HEK293 (cell line): ENCODE results near the gene WDR64.

ENCODE experiments used
- IKZF3 ChIP-seq: fragments of 450-650 bp; IDR thresholded peaks from 2 replicates; pipeline ENCODE4 v1.5.0; 2018; ENCODE audit warnings: missing biosample characterization, mild to moderate bottlenecking, missing genetic modification characterization, moderate library complexity
- KLF8 ChIP-seq: fragments of 450-650 bp; formaldehyde crosslinking; IDR thresholded peaks from 2 replicates; pipeline ENCODE4 v1.5.1; 2016; ENCODE audit warnings: missing biosample characterization, missing genetic modification characterization
- MZF1 ChIP-seq: fragments of 450-650 bp; formaldehyde crosslinking; IDR thresholded peaks from 2 replicates; pipeline ENCODE4 v1.5.1; 2017; ENCODE audit warnings: missing biosample characterization, missing genetic modification characterization, borderline replicate concordance
- OVOL3 ChIP-seq: fragments of 450-650 bp; formaldehyde crosslinking; IDR thresholded peaks from 2 replicates; pipeline ENCODE4 v1.5.1; 2016; ENCODE audit warnings: missing biosample characterization, missing genetic modification characterization
- YY1 ChIP-seq: fragments of 450-650 bp; formaldehyde crosslinking; IDR thresholded peaks from 2 replicates; pipeline ENCODE4 v1.5.1; 2018; ENCODE audit warnings: missing biosample characterization, missing genetic modification characterization
- ZNF350 ChIP-seq: fragments of 450-650 bp; formaldehyde crosslinking; IDR thresholded peaks from 2 replicates; pipeline ENCODE4 v1.5.0; 2017; ENCODE audit warnings: missing biosample characterization, mild to moderate bottlenecking, missing genetic modification characterization
- ZNF510 ChIP-seq: fragments of 450-650 bp; formaldehyde crosslinking; IDR thresholded peaks from 2 replicates; pipeline ENCODE4 v1.5.1; 2018; ENCODE audit warnings: mild to moderate bottlenecking, missing genetic modification characterization, missing biosample characterization; ENCODE audit not compliant: insufficient replicate concordance
- ZNF544 ChIP-seq: fragments of 450-650 bp; formaldehyde crosslinking; IDR thresholded peaks from 2 replicates; pipeline ENCODE4 v1.5.0; 2017; ENCODE audit warnings: missing biosample characterization, missing genetic modification characterization
- ZNF571 ChIP-seq: fragments of 450-650 bp; formaldehyde crosslinking; IDR thresholded peaks from 2 replicates; pipeline ENCODE4 v1.5.0; 2017; ENCODE audit warnings: missing biosample characterization, missing genetic modification characterization
- ZNF660 ChIP-seq: fragments of 450-650 bp; IDR thresholded peaks from 2 replicates; pipeline ENCODE4 v1.5.1; 2018; ENCODE audit warnings: missing biosample characterization, mild to moderate bottlenecking, missing genetic modification characterization
- ZNF664 ChIP-seq: fragments of 450-650 bp; formaldehyde crosslinking; IDR thresholded peaks from 2 replicates; pipeline ENCODE4 v1.5.1; 2016; ENCODE audit warnings: missing biosample characterization, missing genetic modification characterization
- TF ChIP-seq, protein P1 (sequence below): fragments of 450-650 bp; formaldehyde crosslinking; IDR thresholded peaks from 2 replicates; pipeline ENCODE4 v1.5.1; 2016; ENCODE audit warnings: missing biosample characterization, missing genetic modification characterization
- TF ChIP-seq, protein P2 (sequence below): fragments of 450-650 bp; formaldehyde crosslinking; IDR thresholded peaks from 2 replicates; pipeline ENCODE4 v1.5.1; 2017; ENCODE audit warnings: missing biosample characterization, missing genetic modification characterization
- TF ChIP-seq, protein P3 (sequence below): sonication (generic); formaldehyde crosslinking; IDR thresholded peaks from 2 replicates; pipeline ENCODE4 v1.8.1; 2022; ENCODE audit warnings: mild to moderate bottlenecking, moderate library complexity, missing genetic modification reagents
- TF ChIP-seq, protein P4 (sequence below): IDR thresholded peaks from 2 replicates; pipeline ENCODE4 v1.6.1; 2011; ENCODE audit warnings: mild to moderate bottlenecking, low read depth, low read length, borderline replicate concordance
- TF ChIP-seq, protein P5 (sequence below): fragments of 450-650 bp; formaldehyde crosslinking; IDR thresholded peaks from 2 replicates; pipeline ENCODE4 v1.5.1; 2016; ENCODE audit warnings: missing biosample characterization, missing genetic modification characterization
- TF ChIP-seq, protein P6 (sequence below): fragments of 450-650 bp; formaldehyde crosslinking; IDR thresholded peaks from 2 replicates; pipeline ENCODE4 v1.5.1; 2016; ENCODE audit warnings: missing biosample characterization, missing genetic modification characterization
- TF ChIP-seq, protein P7 (sequence below): fragments of 450-650 bp; formaldehyde crosslinking; IDR thresholded peaks from 2 replicates; pipeline ENCODE4 v1.5.1; 2016; ENCODE audit warnings: missing biosample characterization, missing genetic modification characterization

Gene WDR64

DNA sequence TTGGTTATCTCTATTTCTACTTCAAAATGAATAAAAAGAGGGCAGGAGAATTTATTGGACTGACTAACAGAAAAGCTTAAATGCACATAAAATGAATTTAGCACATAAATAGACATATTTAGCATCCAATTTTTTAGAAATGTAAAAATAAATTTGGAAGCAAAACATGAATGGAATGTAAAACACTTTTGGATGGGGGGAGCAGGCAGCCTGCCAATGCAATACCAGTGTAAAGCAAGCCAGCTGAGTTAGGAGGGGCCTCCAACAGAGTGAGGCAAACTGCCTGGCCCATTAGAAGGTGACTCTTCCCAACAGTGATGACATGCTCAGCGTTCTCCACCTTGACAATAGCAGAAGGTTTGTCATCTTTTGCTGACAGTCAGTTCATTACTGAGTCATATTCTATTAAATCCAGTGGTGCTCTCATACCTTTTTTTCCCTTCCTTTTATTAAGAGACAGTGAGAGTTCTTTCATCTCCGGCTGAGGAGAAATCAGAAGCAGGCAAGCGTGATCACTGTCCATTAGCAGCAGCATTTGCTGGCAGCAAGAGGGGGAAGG is 176.5 kb downstream of the WDR64 start (continued):
- TF ChIP-seq, protein P1, sequence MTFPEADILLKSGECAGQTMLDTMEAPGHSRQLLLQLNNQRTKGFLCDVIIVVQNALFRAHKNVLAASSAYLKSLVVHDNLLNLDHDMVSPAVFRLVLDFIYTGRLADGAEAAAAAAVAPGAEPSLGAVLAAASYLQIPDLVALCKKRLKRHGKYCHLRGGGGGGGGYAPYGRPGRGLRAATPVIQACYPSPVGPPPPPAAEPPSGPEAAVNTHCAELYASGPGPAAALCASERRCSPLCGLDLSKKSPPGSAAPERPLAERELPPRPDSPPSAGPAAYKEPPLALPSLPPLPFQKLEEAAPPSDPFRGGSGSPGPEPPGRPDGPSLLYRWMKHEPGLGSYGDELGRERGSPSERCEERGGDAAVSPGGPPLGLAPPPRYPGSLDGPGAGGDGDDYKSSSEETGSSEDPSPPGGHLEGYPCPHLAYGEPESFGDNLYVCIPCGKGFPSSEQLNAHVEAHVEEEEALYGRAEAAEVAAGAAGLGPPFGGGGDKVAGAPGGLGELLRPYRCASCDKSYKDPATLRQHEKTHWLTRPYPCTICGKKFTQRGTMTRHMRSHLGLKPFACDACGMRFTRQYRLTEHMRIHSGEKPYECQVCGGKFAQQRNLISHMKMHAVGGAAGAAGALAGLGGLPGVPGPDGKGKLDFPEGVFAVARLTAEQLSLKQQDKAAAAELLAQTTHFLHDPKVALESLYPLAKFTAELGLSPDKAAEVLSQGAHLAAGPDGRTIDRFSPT (tag by site-specific recombination) = no peak
- TF ChIP-seq, protein P2, sequence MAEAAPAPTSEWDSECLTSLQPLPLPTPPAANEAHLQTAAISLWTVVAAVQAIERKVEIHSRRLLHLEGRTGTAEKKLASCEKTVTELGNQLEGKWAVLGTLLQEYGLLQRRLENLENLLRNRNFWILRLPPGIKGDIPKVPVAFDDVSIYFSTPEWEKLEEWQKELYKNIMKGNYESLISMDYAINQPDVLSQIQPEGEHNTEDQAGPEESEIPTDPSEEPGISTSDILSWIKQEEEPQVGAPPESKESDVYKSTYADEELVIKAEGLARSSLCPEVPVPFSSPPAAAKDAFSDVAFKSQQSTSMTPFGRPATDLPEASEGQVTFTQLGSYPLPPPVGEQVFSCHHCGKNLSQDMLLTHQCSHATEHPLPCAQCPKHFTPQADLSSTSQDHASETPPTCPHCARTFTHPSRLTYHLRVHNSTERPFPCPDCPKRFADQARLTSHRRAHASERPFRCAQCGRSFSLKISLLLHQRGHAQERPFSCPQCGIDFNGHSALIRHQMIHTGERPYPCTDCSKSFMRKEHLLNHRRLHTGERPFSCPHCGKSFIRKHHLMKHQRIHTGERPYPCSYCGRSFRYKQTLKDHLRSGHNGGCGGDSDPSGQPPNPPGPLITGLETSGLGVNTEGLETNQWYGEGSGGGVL (tag by site-specific recombination) = no peak
- TF ChIP-seq MZF1 (tag by site-specific recombination) (no peak), KLF8 (tag by site-specific recombination) (no peak), OVOL3 (tag by site-specific recombination) (no peak), ZNF664 (tag by site-specific recombination) (no peak), ZNF660 (tag by site-specific recombination) (0 out of 2 replicates have a peak, but pooled peaks have one; percentile 19), ZNF350 (tag by site-specific recombination) (no peak), ZNF510 (tag by site-specific recombination) (no peak), IKZF3 (tag by site-specific recombination) (no peak), ZNF544 (no peak), ZNF571 (tag by site-specific recombination) (no peak), YY1 (tag by site-specific recombination) (no peak)
- TF ChIP-seq, protein P3, sequence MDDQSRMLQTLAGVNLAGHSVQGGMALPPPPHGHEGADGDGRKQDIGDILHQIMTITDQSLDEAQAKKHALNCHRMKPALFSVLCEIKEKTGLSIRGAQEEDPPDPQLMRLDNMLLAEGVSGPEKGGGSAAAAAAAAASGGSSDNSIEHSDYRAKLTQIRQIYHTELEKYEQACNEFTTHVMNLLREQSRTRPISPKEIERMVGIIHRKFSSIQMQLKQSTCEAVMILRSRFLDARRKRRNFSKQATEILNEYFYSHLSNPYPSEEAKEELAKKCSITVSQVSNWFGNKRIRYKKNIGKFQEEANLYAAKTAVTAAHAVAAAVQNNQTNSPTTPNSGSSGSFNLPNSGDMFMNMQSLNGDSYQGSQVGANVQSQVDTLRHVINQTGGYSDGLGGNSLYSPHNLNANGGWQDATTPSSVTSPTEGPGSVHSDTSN (CRISPR knock-in tag) = no peak
- TF ChIP-seq, protein P4, sequence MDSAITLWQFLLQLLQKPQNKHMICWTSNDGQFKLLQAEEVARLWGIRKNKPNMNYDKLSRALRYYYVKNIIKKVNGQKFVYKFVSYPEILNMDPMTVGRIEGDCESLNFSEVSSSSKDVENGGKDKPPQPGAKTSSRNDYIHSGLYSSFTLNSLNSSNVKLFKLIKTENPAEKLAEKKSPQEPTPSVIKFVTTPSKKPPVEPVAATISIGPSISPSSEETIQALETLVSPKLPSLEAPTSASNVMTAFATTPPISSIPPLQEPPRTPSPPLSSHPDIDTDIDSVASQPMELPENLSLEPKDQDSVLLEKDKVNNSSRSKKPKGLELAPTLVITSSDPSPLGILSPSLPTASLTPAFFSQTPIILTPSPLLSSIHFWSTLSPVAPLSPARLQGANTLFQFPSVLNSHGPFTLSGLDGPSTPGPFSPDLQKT = no peak
- TF ChIP-seq, protein P5, sequence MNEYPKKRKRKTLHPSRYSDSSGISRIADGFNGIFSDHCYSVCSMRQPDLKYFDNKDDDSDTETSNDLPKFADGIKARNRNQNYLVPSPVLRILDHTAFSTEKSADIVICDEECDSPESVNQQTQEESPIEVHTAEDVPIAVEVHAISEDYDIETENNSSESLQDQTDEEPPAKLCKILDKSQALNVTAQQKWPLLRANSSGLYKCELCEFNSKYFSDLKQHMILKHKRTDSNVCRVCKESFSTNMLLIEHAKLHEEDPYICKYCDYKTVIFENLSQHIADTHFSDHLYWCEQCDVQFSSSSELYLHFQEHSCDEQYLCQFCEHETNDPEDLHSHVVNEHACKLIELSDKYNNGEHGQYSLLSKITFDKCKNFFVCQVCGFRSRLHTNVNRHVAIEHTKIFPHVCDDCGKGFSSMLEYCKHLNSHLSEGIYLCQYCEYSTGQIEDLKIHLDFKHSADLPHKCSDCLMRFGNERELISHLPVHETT (tag by site-specific recombination) = no peak
- TF ChIP-seq, protein P6, sequence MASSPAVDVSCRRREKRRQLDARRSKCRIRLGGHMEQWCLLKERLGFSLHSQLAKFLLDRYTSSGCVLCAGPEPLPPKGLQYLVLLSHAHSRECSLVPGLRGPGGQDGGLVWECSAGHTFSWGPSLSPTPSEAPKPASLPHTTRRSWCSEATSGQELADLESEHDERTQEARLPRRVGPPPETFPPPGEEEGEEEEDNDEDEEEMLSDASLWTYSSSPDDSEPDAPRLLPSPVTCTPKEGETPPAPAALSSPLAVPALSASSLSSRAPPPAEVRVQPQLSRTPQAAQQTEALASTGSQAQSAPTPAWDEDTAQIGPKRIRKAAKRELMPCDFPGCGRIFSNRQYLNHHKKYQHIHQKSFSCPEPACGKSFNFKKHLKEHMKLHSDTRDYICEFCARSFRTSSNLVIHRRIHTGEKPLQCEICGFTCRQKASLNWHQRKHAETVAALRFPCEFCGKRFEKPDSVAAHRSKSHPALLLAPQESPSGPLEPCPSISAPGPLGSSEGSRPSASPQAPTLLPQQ (tag by site-specific recombination) = no peak
- TF ChIP-seq, protein P7, sequence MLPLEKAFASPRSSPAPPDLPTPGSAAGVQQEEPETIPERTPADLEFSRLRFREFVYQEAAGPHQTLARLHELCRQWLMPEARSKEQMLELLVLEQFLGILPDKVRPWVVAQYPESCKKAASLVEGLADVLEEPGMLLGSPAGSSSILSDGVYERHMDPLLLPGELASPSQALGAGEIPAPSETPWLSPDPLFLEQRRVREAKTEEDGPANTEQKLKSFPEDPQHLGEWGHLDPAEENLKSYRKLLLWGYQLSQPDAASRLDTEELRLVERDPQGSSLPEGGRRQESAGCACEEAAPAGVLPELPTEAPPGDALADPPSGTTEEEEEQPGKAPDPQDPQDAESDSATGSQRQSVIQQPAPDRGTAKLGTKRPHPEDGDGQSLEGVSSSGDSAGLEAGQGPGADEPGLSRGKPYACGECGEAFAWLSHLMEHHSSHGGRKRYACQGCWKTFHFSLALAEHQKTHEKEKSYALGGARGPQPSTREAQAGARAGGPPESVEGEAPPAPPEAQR (tag by site-specific recombination) = no peak
- TF ChIP-seq, all 188 proteins: peak for 9
